NCI-H2081 (cell line): ENCODE results near the gene PABPC1L2A.
"Not testable (repeated sequence)": the region's sequence is repeated elsewhere in the genome, so short reads cannot be mapped to it uniquely, and the experiment has no call there.

Experiments used
- DNase-seq, 2 experiments: peaks; one replicate each; lab custom pipeline; 2025; lab: John Stamatoyannopoulos, UW

The PABPC1L2A gene

DNA sequence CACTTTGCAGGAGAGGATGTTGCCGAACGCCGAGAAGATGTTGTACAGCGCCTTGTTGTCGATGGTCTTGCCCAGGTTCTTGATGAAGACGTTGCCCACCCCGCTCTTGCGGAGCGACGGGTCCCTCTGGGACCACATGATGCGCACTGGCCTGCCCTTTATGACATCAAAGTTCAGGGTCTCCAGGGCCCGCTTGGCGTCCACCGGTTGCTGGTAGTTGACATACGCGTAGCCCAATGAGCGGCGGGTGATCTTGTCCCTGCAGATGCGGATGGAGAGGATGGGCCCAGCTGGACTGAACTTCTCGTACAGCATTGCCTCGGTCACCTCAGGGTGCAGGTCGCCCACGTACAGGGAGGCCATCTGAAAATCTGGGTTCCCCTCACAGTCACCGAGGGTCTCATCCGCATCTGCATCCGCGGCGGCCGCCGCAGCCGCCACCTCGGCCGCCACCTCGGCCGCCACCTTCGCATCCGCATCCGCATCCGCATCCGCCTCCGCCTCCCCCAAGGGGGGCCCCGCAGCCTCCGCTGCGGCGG, at the start of gene PABPC1L2A:
Gene PABPC1L2A (minus strand): TSS at position 489 of the 539 bp plus-strand sequence. CDS start 126 bp downstream, at position 363.
- DNase-seq, result not testable (repeated sequence)

DNA sequence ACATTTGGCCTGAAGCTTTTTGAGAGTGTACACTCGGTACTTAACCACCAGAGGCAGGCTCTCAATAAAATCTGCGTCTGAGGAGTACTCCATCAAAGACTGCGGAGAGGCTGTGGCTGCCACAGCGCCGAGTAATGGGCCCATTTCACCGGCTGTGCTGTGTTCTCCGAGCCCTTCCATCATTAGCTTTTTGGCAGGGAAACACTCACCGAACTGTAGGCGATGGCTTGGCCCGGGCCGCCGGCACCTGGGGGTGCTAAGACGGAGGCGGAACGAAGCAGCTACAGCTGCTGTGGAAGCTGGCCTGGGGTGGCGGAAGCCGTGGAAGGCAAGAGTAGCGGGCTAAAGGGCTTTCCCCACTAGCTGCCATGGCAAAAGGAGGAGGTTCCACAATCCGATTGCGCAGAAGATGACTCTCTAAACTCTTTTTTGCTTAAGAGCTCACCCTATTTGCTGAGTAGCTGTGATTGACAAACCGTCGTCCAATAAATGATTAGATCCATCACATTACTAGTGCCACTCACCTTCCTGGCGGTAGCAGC, 48.5 kb upstream of the PABPC1L2A start:
- no peak for DNase-seq

- DNase-seq, result no peak
These were observed 46.9 kb upstream of the PABPC1L2A start for GRCh38 chrX:73126240-73126639.

GRCh38 chrX:73099505-73099904, 20.2 kb upstream of the PABPC1L2A start:
- not testable (repeated sequence) for DNase-seq

DNA sequence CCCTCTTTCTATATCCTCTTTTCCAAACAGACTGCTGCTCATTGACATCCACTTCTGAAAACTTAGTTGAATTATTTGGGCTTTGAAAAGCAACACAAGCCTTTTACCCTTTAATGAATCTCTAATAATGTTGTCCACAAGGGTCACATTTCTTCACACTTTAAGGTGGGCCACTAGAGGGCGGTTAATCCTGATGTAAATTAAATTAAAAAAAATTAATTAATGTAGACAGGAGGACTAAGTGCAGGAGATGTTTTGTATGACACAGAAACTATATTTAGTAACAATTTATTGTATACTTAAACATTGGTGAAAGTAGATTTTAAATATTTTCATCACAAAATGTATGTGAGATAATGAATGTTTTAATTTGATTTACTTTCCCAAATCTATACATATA, 7.5 kb upstream of the PABPC1L2A start:
- DNase-seq, result not testable (repeated sequence)

DNA sequence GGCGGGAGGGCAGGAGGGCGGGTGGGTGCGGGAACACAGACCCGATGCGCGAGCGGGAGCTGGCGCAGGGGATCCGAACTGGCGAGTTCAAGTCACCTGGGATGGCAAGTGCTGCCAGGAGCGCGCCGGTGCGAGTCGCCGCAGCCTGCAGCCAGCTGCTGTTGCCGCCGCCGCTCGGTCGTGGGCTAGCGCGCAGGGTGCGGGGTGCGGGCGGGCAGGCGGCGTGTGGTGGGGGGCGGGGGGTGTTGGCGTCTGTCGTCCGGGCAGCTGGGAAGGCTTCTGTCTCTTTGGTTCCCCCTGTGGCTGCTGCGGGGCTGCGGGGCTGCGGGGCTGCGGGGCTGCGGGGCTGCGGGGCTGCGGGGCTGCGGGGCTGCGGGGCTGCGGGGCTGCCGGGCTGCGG, 572 bp upstream of the PABPC1L2A start:
- DNase-seq, result not testable (repeated sequence)

DNA sequence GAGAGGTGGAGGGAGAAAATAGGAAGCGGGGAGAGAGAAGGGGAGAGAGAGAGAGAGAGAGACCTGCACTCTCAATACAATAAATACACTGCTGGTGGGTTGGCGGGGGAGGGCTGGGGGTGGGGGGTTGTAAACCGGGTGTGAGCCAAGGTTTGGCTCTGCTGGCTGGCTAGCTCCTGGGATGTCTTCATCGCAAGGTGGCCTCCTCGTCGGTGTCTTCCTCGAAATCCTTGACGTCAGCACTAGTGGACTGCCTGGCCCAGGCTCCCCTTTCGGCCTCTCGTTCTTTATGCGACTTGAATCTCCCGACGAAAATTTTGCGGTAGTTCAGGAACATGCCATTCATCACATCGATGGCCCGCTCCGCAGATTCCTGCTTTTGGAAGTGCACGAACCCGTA, 715 bp downstream of the PABPC1L2A start:
- DNase-seq, result not testable (repeated sequence)

DNA sequence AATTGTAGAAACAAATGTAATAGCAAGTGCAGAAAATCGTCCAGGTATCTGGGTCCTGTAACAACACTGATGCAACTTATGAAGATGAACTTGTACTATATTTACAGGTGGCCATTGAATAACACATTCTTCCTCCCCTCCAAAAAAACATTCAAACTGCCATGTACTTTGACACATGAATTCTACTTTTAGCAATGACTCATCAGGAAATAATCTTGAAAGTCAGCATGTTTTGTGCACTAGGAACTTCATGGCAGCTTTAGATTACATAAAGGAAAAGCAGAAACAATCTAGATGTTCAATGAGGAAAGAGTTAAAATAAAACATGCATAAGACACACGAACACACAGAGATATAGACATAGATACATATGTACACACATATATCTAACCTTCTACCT, 2.5 kb downstream of the PABPC1L2A start:
- no peak for DNase-seq

- DNase-seq, result no peak
These were observed 9.8 kb downstream of the PABPC1L2A start for GRCh38 chrX:73069365-73070035.

DNA sequence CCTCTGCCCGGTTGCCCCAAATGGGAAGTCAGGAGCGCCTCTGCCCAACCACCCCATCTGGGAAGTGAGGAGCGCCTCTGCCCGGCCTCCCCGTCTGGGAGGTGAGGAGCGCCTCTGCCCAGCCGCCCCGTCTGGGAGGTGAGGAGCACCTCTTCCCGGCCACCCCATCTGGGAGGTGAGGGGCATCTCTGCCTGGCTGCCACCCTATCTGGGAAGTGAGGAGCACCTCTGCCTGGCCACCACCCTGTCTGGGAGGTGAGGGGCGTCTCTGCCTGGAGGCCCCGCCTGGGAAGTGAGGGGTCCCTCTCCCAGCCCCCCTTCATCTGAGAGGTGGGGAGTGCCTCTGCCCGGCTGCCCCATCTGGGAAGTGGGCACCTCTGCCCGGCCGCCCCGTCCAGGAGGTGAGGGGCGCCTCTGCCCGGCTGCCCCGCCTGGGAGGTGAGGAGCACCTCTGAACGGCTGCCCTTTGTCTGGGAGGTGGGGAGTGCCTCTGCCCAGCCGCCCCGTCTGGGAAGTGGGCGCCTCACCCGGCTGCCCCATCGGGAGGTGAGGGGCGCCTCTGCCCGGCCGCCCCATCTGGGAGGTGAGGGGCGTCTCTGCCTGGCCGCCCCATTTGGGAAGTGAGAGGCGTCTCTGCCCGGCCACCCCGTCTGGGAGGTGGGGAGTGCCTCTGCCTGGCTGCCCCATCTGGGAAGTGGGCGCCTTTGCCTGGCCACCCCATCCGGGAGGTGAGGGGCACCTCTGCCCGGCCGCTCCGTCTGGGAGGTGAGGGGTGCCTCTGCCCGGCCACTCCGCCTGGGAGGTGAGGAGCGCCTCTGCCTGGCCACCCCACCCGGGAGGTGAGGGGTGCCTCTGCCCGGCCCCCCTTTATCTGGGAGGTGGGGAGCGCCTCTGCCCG, 10.6 kb downstream of the PABPC1L2A start:
- no peak for DNase-seq

GRCh38 chrX:73067761-73068466, 11.4 kb downstream of the PABPC1L2A start:
- DNase-seq, result not testable (repeated sequence)

- DNase-seq, result no peak
These were observed 50.4 kb downstream of the PABPC1L2A start for GRCh38 chrX:73028876-73029275.
